Esophagus muscularis mucosa (tissue), 4 donors: ENCODE data around the gene GFPT1. TPM values are rescaled to one million over a fixed set of nuclear protein-coding genes. Genes with fewer than 3 reads are reported as not detected.

Experiments
- DNase-seq: peaks from one replicate; pipeline ENCODE4 v3.0.0-alpha.2; 2017; ENCODE audit errors: extremely low spot score
- H3K27ac ChIP-seq, 4 donors: fragments of 200-600 bp; sonication (generic); replicated peaks in 1 of 4; 1 replicate in 3 of 4; 2 replicates in 1 of 4; pipeline ENCODE4 v1.5.1; 2016 to 2019; ENCODE audit warnings: mild to moderate bottlenecking in 1 of 4
- H3K27me3 ChIP-seq, 4 donors: fragments of 200-600 bp; sonication (generic); one replicate each; pipeline versions ENCODE4 v1.5.1 to v1.6.0; 2016 to 2019
- H3K36me3 ChIP-seq, 4 donors: fragments of 200-600 bp; sonication (generic); one replicate each; pipeline ENCODE4 v1.5.1; 2016 to 2019
- H3K4me1 ChIP-seq, 4 donors: fragments of 200-600 bp; sonication (generic); one replicate each; pipeline ENCODE4 v1.5.1; 2016 to 2019
- H3K4me3 ChIP-seq, 4 donors: fragments of 200-600 bp; sonication (generic); 1 replicate in 2 of 4; 2 replicates in 2 of 4; pipeline ENCODE4 v1.5.1; 2016 to 2019; ENCODE audit warnings: mild to moderate bottlenecking in 4 of 4, moderate library complexity in 1 of 4
- H3K9me3 ChIP-seq, 4 donors: fragments of 200-600 bp; sonication (generic); 1 replicate in 3 of 4; 2 replicates in 1 of 4; pipeline ENCODE4 v1.5.1; 2016 to 2019
- EP300 ChIP-seq: sonication (generic); formaldehyde crosslinking; IDR thresholded peaks from one replicate; pipeline ENCODE4 v1.6.1; 2017; ENCODE audit warnings: antibody characterized with exemption
- POLR2A ChIP-seq: fragments of 450-650 bp; IDR thresholded peaks from one replicate; pipeline ENCODE4 v1.6.1; 2017; ENCODE audit warnings: antibody characterized with exemption, moderate library complexity, mild to moderate bottlenecking, low read depth
- POLR2AphosphoS5 ChIP-seq, 2 donors: sonication (generic); formaldehyde crosslinking; IDR thresholded peaks; one replicate each; pipeline ENCODE4 v1.6.1; 2017; ENCODE audit warnings: antibody characterized with exemption in 2 of 2
- WGBS: methylation state at CpG from one replicate; pipeline ENCODE4 v1.1.5; 2018; 5-methylcytosine and 5-hydroxymethylcytosine counted together
- intact Hi-C: fragments of 100-400 bp; cut with DNase I; formaldehyde crosslinking; loops from one replicate; pipeline ENCODE4 v1.15.1; 2023
- total RNA-seq, 4 donors: library from RNA; depleted of rRNA; stranded (reverse); fragments of >200 nt; gene quantifications; one replicate each; pipeline versions ENCODE4 v1.1.0 to v1.2.1, GENCODE V29; 2016
- TF ChIP-seq, protein P1 (sequence below), 3 experiments: fragments of 200-600 bp in 2 of 3; fragments of 450-650 bp in 1 of 3; sonication (generic) in 2 of 3; IDR thresholded peaks; one replicate each; pipeline ENCODE4 v1.5.1; 2017 to 2019; ENCODE audit warnings: antibody characterized with exemption in 3 of 3, mild to moderate bottlenecking in 2 of 3, moderate library complexity in 1 of 3

GFPT1 gene
- total RNA-seq, 4 donors from 2014 or later, result 17.4 to 25.3 (median 23.2) TPM

DNA sequence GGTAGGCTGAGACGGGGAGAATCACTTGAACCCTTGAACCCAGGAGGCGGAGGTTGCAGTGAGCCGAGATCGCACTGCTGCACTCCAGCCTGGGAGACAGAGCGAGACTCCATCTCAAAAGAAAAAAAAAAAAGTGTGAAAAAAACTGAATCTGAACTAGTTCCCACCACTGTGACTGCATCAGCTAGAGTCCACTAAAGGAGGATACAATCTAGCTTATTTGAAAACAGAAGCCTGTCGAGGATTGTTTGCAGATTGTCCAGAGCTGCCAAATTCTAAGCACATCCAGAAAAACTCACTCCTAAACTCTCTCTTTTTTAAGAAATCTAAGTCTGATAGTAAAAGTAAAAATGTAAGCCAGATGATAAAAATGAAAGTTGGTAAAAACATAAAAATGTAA lies 10.6 kb downstream of the GFPT1 start:
- Histone ChIP-seq H3K4me3 (no peak overlapping the region), H3K4me1 (peaks cover 5 to 18% (median 12%) of the 10 kb centered on the region in 4 donors), H3K27ac (no peak overlapping the region), H3K36me3 (peaks cover 6 to 21% (median 17%) of the 10 kb centered on the region in 4 donors), H3K9me3 (no peaks in the 10 kb centered on the region), H3K27me3 (no peaks in the 10 kb centered on the region)
- 77% methylated on average over 6 of the region's 6 CpGs for WGBS
- intact Hi-C loops, result no loop called here
- DNase-seq, result no peak
- TF ChIP-seq EP300 (no peak), POLR2A (no peak), POLR2AphosphoS5 (IDR thresholded peaks at IDR 0.05) (no peak)
- TF ChIP-seq, protein P1, sequence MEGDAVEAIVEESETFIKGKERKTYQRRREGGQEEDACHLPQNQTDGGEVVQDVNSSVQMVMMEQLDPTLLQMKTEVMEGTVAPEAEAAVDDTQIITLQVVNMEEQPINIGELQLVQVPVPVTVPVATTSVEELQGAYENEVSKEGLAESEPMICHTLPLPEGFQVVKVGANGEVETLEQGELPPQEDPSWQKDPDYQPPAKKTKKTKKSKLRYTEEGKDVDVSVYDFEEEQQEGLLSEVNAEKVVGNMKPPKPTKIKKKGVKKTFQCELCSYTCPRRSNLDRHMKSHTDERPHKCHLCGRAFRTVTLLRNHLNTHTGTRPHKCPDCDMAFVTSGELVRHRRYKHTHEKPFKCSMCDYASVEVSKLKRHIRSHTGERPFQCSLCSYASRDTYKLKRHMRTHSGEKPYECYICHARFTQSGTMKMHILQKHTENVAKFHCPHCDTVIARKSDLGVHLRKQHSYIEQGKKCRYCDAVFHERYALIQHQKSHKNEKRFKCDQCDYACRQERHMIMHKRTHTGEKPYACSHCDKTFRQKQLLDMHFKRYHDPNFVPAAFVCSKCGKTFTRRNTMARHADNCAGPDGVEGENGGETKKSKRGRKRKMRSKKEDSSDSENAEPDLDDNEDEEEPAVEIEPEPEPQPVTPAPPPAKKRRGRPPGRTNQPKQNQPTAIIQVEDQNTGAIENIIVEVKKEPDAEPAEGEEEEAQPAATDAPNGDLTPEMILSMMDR (IDR thresholded peaks at IDR 0.05), result no peak

- Histone ChIP-seq H3K9me3 (no peaks in the 10 kb centered on the region), H3K4me3 (no peak overlapping the region), H3K27me3 (no peaks in the 10 kb centered on the region), H3K27ac (no peak overlapping the region), H3K36me3 (peaks cover 7 to 28% (median 24%) of the 10 kb centered on the region in 4 donors), H3K4me1 (peaks cover 5 to 13% (median 11%) of the 10 kb centered on the region in 4 donors)
- DNase-seq, result no peak
- TF ChIP-seq POLR2A (no peak), EP300 (no peak), POLR2AphosphoS5 (IDR thresholded peaks at IDR 0.05) (no peak)
- TF ChIP-seq, protein P1 (IDR thresholded peaks at IDR 0.05), result peak; percentile 44 to 57 (median 49)
- intact Hi-C loops, result no loop called here
- WGBS, result 79% methylated on average over 8 of the region's 8 CpGs
Measured at GRCh38 chr2:69375494-69376353, 11.3 kb downstream of the GFPT1 start.

DNA sequence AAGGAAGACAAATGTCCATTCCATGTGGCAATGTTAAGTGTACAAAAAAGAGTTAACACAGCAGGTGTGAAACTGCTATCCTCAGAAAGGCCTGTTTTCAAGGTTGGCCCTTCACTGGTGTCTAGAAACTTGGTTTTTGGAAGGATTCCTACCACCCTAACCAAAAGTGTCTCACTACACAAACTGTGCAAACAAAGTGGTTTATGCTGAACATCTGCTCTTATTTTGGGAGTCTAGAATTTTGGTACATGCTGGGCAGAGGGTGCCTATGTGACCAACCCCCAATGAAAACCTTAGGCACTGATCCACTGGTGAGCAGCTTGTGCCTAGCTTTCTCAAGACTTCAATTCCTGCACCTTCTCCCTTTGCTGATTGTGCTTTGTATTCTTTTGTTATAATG lies 14.3 kb downstream of the GFPT1 start:
- peaks cover 5 to 13% (median 11%) of the 10 kb centered on the region in 4 donors for H3K4me1 ChIP-seq
- no peak overlapping the region for H3K4me3 ChIP-seq
- DNase-seq, result no peak
- TF ChIP-seq EP300, result no peak
- no peak for TF ChIP-seq POLR2A
- TF ChIP-seq, protein P1 (IDR thresholded peaks at IDR 0.05), result no peak
- no peak for TF ChIP-seq POLR2AphosphoS5 (IDR thresholded peaks at IDR 0.05)
- peaks cover 31 to 58% (median 49%) of the 10 kb centered on the region in 4 donors for H3K36me3 ChIP-seq
- intact Hi-C loops, result no loop called here
- H3K27ac ChIP-seq, result no peak overlapping the region
- no peaks in the 10 kb centered on the region for H3K27me3 ChIP-seq
- H3K9me3 ChIP-seq, result no peaks in the 10 kb centered on the region

DNA sequence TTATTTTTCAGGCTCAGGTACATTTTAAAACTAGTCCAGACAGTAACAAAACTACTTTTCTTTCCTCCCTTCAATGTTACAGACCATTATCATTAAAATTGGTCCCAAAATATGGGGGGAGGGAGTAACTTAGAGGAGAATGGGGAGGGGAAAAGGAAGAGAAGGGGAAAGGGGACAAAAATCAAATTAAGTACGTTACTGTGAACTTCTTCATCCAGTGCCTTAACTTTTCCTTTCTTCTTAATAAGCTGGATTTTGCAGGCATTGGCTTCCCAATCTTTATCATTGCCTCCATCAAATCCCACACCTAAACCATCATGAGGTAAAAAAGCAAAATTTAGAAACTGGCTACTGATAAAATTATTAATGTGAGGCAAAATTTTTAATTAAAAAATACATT lies 17.2 kb downstream of the GFPT1 start:
- intact Hi-C loops, result no loop called here
- WGBS, result 88% methylated on average over 1 of the region's 1 CpG
- no peak for DNase-seq
- Histone ChIP-seq H3K4me3 (no peak overlapping the region), H3K9me3 (no peaks in the 10 kb centered on the region), H3K27me3 (no peaks in the 10 kb centered on the region), H3K36me3 (peaks cover 31 to 84% (median 65%) of the 10 kb centered on the region in 4 donors), H3K27ac (no peak overlapping the region), H3K4me1 (no peaks in the 10 kb centered on the region)
- TF ChIP-seq POLR2AphosphoS5 (IDR thresholded peaks at IDR 0.05) (no peak), POLR2A (no peak), EP300 (no peak)
- TF ChIP-seq, protein P1 (IDR thresholded peaks at IDR 0.05), result no peak
